Measurements from ENCODE around the gene FAM174C. TPM values are rescaled to one million over a fixed set of nuclear protein-coding genes. Genes with fewer than 3 reads are reported as not detected.

FAM174C gene
- total RNA-seq, 1 experiment from 2014 or later, result 77.1 TPM

DNA sequence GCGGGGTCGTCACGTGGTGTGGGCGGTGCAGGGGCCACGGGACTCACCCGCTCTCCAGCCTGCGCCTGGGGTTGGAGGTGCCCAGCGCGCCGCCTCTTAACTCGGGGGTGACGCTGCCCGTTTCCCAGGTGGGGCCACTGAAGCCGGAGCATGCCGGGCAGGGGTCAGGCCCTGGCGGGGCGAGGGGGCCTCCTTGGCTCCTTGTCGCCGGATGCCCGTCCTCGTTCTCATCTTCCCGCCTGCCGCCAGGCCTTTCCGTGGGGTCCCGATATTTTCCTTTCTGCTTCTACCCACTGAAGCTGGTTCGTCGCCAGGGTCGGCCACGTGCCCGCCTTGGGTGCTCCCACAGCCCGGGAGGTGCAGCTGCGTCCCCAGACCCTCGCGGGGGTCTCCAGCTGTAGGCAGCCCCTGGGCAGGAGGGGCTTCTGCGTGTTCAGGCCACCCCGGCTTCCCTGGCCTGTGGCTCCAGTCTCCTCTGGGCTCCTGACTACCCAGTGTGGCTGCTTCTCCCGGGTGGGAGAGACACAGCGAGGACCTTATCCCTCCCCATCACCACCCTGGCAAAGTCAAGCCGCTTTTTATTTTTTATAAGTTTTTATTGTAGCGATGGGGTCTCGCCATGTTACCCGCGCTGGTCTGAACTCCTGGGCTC lies 772 bp downstream of the FAM174C start (continued):
- TF ChIP-seq EZH2 (IDR thresholded peaks at IDR 0.05), result no peak
- no peak for TF ChIP-seq EZH2phosphoT487 (IDR thresholded peaks at IDR 0.05; ENCODE audit: borderline replicate concordance)
- TF ChIP-seq SRF (IDR thresholded peaks at IDR 0.05; ENCODE audit: low read depth), result no peak

DNA sequence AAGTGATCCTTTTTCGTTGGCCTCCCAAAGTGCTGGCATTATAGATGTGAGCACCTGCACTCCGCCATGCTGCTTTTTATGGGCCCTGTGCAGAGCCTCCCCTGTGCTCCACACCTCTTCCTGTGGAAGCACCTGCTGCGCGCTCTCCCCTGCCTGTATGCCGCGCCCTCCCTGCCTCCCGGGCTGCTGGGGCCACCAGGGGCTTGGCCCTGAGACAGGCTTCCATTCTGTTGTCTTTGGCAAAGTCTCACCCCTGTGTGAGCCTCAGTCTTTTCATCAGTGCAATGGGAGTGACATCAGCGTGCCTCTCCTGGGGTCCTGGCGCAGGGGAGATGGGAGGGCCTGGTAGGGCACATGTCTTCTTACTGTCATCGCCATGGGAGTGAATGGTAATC lies 1.3 kb downstream of the FAM174C start:
- ChIA-PET RAD21 (ENCODE audit: low non-redundant PET in 1 of 2, low total read pairs in 2 of 2, uncharacterized antibody in 2 of 2, unreplicated experiment in 2 of 2) (no interaction called here), POLR2A (no interaction called here), CTCF (no interaction called here)
- DNase-seq (ENCODE audit: low read depth, low spot score), result no peak
- ATAC-seq, result no peak
- H3K27ac ChIP-seq (ENCODE audit: low read depth, low read length), result peak overlapping the region; percentile 100
- H3K9ac ChIP-seq (ENCODE audit: low read length), result peak overlapping the region; percentile 97
- TF ChIP-seq EZH2phosphoT487 (IDR thresholded peaks at IDR 0.05; ENCODE audit: borderline replicate concordance), result no peak
- no peak for TF ChIP-seq YY1 (IDR thresholded peaks at IDR 0.05; ENCODE audit: extremely low read depth, insufficient replicate concordance, low read depth, low read length)
- no peak for TF ChIP-seq TCF7L2 (IDR thresholded peaks at IDR 0.05; ENCODE audit: borderline replicate concordance, extremely low read depth, insufficient read depth, insufficient read length)
- TF ChIP-seq POLR2A (IDR thresholded peaks at IDR 0.05; ENCODE audit: borderline replicate concordance, extremely low read depth, insufficient read depth, insufficient read length), result no peak
- TF ChIP-seq FOSL1 (IDR thresholded peaks at IDR 0.05; ENCODE audit: low read depth), result no peak
- TF ChIP-seq ZBTB33 (IDR thresholded peaks at IDR 0.05; ENCODE audit: extremely low read depth, insufficient replicate concordance, low read length), result no peak
- TF ChIP-seq, protein P1, sequence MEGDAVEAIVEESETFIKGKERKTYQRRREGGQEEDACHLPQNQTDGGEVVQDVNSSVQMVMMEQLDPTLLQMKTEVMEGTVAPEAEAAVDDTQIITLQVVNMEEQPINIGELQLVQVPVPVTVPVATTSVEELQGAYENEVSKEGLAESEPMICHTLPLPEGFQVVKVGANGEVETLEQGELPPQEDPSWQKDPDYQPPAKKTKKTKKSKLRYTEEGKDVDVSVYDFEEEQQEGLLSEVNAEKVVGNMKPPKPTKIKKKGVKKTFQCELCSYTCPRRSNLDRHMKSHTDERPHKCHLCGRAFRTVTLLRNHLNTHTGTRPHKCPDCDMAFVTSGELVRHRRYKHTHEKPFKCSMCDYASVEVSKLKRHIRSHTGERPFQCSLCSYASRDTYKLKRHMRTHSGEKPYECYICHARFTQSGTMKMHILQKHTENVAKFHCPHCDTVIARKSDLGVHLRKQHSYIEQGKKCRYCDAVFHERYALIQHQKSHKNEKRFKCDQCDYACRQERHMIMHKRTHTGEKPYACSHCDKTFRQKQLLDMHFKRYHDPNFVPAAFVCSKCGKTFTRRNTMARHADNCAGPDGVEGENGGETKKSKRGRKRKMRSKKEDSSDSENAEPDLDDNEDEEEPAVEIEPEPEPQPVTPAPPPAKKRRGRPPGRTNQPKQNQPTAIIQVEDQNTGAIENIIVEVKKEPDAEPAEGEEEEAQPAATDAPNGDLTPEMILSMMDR (IDR thresholded peaks at IDR 0.05 in 2 of 3, conservative IDR thresholded peaks at IDR 0.05 in 1 of 3; ENCODE audit: borderline replicate concordance in 1 of 3, insufficient read depth in 1 of 3, low read depth in 2 of 3, low read length in 2 of 3), result no peak
- TF ChIP-seq SRF (IDR thresholded peaks at IDR 0.05; ENCODE audit: low read depth), result no peak
- no peak for TF ChIP-seq CEBPB (IDR thresholded peaks at IDR 0.05; ENCODE audit: low read depth)
- no peak for TF ChIP-seq SIN3A (IDR thresholded peaks at IDR 0.05; ENCODE audit: low read depth)
- TF ChIP-seq, protein P2, sequence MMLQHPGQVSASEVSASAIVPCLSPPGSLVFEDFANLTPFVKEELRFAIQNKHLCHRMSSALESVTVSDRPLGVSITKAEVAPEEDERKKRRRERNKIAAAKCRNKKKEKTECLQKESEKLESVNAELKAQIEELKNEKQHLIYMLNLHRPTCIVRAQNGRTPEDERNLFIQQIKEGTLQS (IDR thresholded peaks at IDR 0.05), result no peak
- TF ChIP-seq SP1 (IDR thresholded peaks at IDR 0.05; ENCODE audit: low read depth), result no peak
- no peak for TF ChIP-seq EZH2 (IDR thresholded peaks at IDR 0.05)
- no peak for TF ChIP-seq ZNF274 (IDR thresholded peaks at IDR 0.05; ENCODE audit: low read depth, low read length)
- no peak for TF ChIP-seq EGR1 (IDR thresholded peaks at IDR 0.05; ENCODE audit: low read depth)
- TF ChIP-seq RAD21 (IDR thresholded peaks at IDR 0.05; ENCODE audit: low read depth), result no peak
- no peak for TF ChIP-seq POLR2AphosphoS5 (IDR thresholded peaks at IDR 0.05; ENCODE audit: low read depth, low read length)
- TF ChIP-seq, protein P3, sequence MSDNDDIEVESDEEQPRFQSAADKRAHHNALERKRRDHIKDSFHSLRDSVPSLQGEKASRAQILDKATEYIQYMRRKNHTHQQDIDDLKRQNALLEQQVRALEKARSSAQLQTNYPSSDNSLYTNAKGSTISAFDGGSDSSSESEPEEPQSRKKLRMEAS (IDR thresholded peaks at IDR 0.05), result no peak
- TF ChIP-seq ZFX (IDR thresholded peaks at IDR 0.05), result no peak
- peaks cover 17 to 43% of the 10 kb centered on the region in 2 experiments for H3K4me1 ChIP-seq (ENCODE audit: control insufficient read depth in 1 of 2, insufficient read depth in 2 of 2, low read length in 2 of 2)
- H3K9me2 ChIP-seq (ENCODE audit: insufficient read depth), result no peaks in the 10 kb centered on the region
- no peaks in the 10 kb centered on the region for H3K27me3 ChIP-seq (ENCODE audit: insufficient read depth, low read length)
- H3K4me2 ChIP-seq (ENCODE audit: low read length), result peak overlapping the region; percentile 99
- H3K79me2 ChIP-seq (ENCODE audit: insufficient read depth, low read length), result peaks cover 51% of the 10 kb centered on the region
- no peak overlapping the region for H2AFZ ChIP-seq (ENCODE audit: low read depth, low read length, poor library complexity, severe bottlenecking)
- H3K36me3 ChIP-seq (ENCODE audit: control insufficient read depth in 1 of 2, insufficient read depth in 2 of 2, low read length in 2 of 2), result peaks cover 20 to 30% of the 10 kb centered on the region in 2 experiments; a peak in 3 of 4 replicates
- intact Hi-C loops (cut with micrococcal nuclease), result loop anchor here (10.0 kb wide), 1 partner anchor 128 kb away; the partner anchor contains the start of genes DAZAP1 and GAMT
- H4K20me1 ChIP-seq (ENCODE audit: insufficient read depth), result no peaks in the 10 kb centered on the region
- H3K4me3 ChIP-seq (replicated peaks in 1 of 2; ENCODE audit: low read depth in 1 of 2, low read length in 2 of 2), result peak overlapping the region; percentile 84 to 85
- H3K9me3 ChIP-seq (ENCODE audit: control insufficient read depth in 1 of 2, insufficient read depth in 1 of 2, low read depth in 1 of 2, low read length in 2 of 2), result no peaks in the 10 kb centered on the region
- BruUV-seq (replicated peaks), result no TSS peak
